Superior temporal gyrus (tissue), 1 donor: ENCODE measurements around the gene MTUS2.
A peak's percentile ranks its signal among the peaks of the same experiment; 100 is the strongest.

Source experiments
- DNase-seq: peaks from one replicate; pipeline ENCODE4 v3.0.0-alpha.2; 2016; ENCODE audit errors: extremely low spot score

The MTUS2 gene

GRCh38 chr13:29402166-29402636, 582.1 kb downstream of the MTUS2 start:
- no peak for DNase-seq

- DNase-seq, result no peak
These were observed 585.3 kb downstream of the MTUS2 start for GRCh38 chr13:29405401-29405800.

GRCh38 chr13:29411481-29411880, 591.3 kb downstream of the MTUS2 start:
- DNase-seq, result no peak

- no peak for DNase-seq
These were observed 597.9 kb downstream of the MTUS2 start for GRCh38 chr13:29418026-29418425.

- no peak for DNase-seq
These were observed 601.0 kb downstream of the MTUS2 start for GRCh38 chr13:29421118-29421517.

- no peak for DNase-seq
These were observed 601.9 kb downstream of the MTUS2 start for GRCh38 chr13:29422015-29422414.

- DNase-seq, result no peak
These were observed 602.9 kb downstream of the MTUS2 start for GRCh38 chr13:29423050-29423449.

- DNase-seq, result no peak
These were observed 607.8 kb downstream of the MTUS2 start for GRCh38 chr13:29427937-29428309.

GRCh38 chr13:29428310-29429181, 608.4 kb downstream of the MTUS2 start:
- DNase-seq, result peak; percentile 31

GRCh38 chr13:29429286-29429900, 609.3 kb downstream of the MTUS2 start:
- peak; percentile 49 for DNase-seq

GRCh38 chr13:29434217-29434945, 614.2 kb downstream of the MTUS2 start:
- DNase-seq, result no peak

GRCh38 chr13:29435125-29435911, 615.2 kb downstream of the MTUS2 start:
- DNase-seq, result peak; percentile 22

- no peak for DNase-seq
These were observed 616.2 kb downstream of the MTUS2 start for GRCh38 chr13:29436291-29436690.

GRCh38 chr13:29436721-29437280, 616.7 kb downstream of the MTUS2 start:
- DNase-seq, result no peak

GRCh38 chr13:29438769-29439168, 618.6 kb downstream of the MTUS2 start:
- no peak for DNase-seq

- DNase-seq, result no peak
These were observed 619.7 kb downstream of the MTUS2 start for GRCh38 chr13:29439601-29440388.

- DNase-seq, result no peak
These were observed 621.2 kb downstream of the MTUS2 start for GRCh38 chr13:29441306-29441705.

- DNase-seq, result no peak
These were observed 625.9 kb downstream of the MTUS2 start for GRCh38 chr13:29446016-29446415.

- no peak for DNase-seq
These were observed 628.0 kb downstream of the MTUS2 start for GRCh38 chr13:29448174-29448573.

- no peak for DNase-seq
These were observed 629.6 kb downstream of the MTUS2 start for GRCh38 chr13:29449726-29450125.

GRCh38 chr13:29451976-29452375, 631.8 kb downstream of the MTUS2 start:
- no peak for DNase-seq
